ENCODE results near the gene CCDC30. TPM values are rescaled to one million over a fixed set of nuclear protein-coding genes. Genes with fewer than 3 reads are reported as not detected.
A peak's percentile ranks its signal among the peaks of the same experiment; 100 is the strongest.
"Not testable (repeated sequence)": the region's sequence is repeated elsewhere in the genome, so short reads cannot be mapped to it uniquely, and the experiment has no call there.

The CCDC30 gene
- total RNA-seq, 1 experiment from 2014 or later: 0.14 TPM

DNA sequence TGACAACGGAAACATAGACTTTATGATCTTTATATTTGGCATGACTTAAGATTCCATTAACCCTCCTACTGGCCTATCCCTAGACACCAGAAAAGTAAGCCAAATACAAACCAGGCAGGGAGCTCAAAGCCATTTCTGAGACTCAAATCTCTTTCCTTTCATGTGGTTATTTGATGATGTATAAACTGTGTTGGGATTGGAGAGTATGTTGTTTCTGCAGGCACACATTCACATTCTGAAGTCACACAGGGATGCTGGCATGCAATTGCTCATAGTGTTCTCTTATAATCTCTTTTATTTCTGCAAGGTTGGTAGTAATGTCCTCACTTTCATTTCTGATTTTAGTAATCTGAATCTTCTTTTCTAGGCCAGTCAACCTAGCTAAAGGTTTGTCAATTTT, 13.0 kb upstream of the CCDC30 start:
- DNase-seq (ENCODE audit: low spot score): no peak

GRCh38 chr1:42453386-42453785, 9.7 kb upstream of the CCDC30 start:
- DNase-seq (ENCODE audit: low spot score): no peak

DNA sequence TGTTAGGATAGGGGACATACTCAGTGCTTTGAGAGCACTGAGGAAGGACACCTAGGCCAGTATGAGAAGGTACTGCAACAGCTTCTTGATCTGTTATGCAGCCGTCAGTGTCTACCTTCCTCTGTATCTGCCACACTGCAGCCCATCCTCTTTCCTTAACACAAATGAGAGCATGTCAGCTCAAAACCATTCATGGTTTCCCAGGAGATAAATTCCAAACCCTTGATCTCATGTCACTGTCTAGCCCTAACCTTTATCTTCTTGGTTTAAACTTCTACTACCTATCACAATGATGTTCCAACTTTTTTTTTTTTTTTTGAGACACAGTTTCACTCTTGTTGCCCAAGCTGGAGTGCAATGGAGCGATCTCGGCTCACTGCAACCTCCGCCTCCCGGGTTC, 8.7 kb upstream of the CCDC30 start:
- DNase-seq (ENCODE audit: low spot score): no peak

DNA sequence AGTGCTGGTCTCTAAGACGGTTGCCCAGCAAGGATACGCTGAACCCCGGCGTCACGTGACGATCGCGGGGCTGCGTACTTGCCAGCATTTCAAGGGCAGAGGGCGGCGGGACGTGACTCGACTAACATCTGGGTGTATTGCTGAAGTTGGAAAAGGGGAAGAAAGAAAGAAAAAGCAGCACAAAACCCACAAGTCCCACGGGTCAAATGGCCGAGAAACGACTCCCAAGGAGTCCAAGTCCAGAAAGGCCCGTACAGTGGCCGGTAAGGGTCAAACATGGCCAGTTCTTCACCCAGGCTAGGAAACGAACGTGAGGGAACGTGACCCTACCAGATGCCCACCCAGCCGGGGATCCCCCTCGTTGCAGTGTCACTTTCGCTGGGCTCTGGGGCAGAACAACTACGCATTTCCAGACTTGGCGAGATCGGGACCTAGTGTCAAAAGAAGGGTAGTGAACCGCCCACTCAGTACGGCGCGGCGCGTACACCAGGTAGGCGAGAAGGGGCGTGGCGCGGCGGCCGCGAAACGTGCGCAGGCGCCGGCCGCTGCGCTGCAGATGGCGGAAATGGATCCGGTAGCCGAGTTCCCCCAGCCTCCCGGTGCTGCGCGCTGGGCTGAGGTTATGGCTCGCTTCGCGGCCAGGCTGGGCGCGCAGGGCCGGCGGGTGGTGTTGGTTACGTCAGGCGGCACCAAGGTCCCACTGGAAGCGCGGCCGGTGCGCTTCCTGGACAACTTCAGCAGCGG, 6.9 kb upstream of the CCDC30 start, which contains the start of the genes PPCS and ZMYND12:
Gene PPCS (plus strand): TSS at position 534 of the 744 bp plus-strand sequence. CDS start 23 bp downstream, at position 557.
Gene ZMYND12 (minus strand): TSS at position 13 of the 744 bp plus-strand sequence. CDS start 25 bp downstream, outside the sequence.
- DNase-seq (ENCODE audit: low spot score): peak; percentile 84

DNA sequence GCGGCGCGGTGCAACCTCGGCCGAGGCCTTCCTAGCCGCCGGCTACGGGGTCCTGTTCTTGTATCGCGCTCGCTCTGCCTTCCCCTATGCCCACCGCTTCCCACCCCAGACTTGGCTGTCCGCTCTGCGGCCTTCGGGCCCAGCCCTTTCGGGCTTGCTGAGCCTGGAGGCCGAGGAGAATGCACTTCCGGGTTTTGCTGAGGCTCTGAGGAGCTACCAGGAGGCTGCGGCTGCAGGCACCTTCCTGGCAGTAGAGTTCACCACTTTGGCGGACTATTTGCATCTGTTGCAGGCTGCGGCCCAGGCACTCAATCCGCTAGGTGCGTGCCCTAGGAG, 6.4 kb upstream of the CCDC30 start:
- DNase-seq (ENCODE audit: low spot score): peak; percentile 36

- DNase-seq (ENCODE audit: low spot score): no peak
Measured at GRCh38 chr1:42461196-42461595, 1.9 kb upstream of the CCDC30 start.

GRCh38 chr1:42463921-42464320, 835 bp downstream of the CCDC30 start:
- no peak for DNase-seq (ENCODE audit: low spot score)

- no peak for DNase-seq (ENCODE audit: low spot score)
Measured at GRCh38 chr1:42466030-42466429, 2.9 kb downstream of the CCDC30 start.

GRCh38 chr1:42469727-42470126, 6.6 kb downstream of the CCDC30 start:
- no peak for DNase-seq (ENCODE audit: low spot score)

DNA sequence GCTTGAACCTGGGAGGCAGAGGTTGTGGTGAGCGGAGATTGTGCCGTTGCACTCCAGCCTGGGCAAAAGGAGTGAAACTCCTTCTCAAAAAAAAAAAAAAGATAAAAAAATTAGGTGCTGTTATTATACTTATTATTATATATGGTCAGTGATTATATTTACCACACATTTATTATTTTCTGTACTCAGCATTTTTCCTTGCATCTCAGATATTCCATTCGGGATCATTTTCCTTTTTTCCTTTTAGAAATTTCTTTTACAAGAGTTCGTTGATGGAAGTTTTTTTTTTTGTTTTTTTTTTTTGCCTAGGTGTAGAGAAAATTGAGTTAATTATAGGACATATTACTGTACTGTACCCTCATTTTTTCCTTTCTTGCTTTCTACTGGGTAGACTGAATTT, 13.5 kb downstream of the CCDC30 start:
- no peak for DNase-seq (ENCODE audit: low spot score)

GRCh38 chr1:42477354-42477753, 14.3 kb downstream of the CCDC30 start:
- DNase-seq (ENCODE audit: low spot score): not testable (repeated sequence)

DNA sequence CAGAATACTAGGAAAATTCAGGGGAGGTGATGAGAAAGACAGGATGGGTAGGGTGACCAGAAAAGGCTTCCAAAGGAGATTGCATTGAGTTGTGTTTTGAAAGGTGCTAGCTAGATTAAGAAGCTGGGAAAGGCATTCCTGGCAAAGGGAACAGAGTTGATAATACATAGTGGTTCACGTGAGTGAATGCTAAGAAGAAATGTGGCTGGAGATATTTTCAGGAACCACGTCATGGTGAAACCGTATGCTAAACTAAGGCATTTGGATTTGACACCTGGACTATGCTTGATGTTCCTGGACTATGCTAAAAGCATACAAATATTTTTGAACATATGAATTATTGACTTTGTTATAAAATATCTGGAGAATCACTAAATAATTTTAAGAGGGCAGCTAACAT, 14.7 kb downstream of the CCDC30 start:
- no peak for DNase-seq (ENCODE audit: low spot score)

GRCh38 chr1:42479621-42480020, 16.5 kb downstream of the CCDC30 start:
- DNase-seq (ENCODE audit: low spot score): peak; percentile 45

DNA sequence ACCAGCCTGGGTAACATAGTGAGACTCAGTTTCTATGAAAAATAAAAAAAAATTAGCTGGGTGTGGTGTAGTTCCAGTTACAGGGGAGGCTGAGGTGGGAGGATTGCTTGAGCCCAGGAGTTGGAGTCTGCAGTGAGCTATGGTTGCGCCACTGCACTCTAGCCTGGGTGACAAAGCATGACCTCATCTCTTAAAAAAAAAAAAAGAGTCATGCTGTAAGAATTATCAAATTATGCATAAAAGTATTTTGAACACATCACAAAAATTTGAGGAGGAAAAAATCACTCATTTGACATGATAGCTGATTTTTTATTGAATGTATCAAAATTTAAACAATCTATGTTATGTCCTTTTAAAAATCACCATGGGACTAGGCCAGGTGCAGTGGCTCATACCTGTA, 17.8 kb downstream of the CCDC30 start:
- DNase-seq (ENCODE audit: low spot score): no peak

GRCh38 chr1:42482635-42483153, 19.6 kb downstream of the CCDC30 start:
- DNase-seq (ENCODE audit: low spot score): no peak

GRCh38 chr1:42484382-42484781, 21.3 kb downstream of the CCDC30 start:
- DNase-seq (ENCODE audit: low spot score): peak; percentile 70

DNA sequence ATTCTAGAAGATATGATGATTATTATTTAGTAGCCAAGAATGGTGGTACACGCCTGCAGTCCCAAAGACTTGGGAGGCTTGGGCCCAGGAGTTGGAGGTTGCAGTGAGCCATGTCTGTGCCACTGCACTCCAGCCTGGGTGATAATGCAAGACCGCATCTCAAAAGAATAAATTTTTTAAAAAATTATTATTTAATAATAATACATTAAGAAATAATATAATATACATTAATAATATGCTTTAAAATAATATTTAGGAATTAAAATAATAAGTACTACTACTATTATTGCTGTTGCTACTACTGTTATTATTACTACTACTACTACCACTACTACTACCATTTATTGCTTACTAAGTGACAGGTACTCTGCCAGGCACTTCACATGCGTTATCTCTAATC, 27.2 kb downstream of the CCDC30 start:
- no peak for DNase-seq (ENCODE audit: low spot score)

DNA sequence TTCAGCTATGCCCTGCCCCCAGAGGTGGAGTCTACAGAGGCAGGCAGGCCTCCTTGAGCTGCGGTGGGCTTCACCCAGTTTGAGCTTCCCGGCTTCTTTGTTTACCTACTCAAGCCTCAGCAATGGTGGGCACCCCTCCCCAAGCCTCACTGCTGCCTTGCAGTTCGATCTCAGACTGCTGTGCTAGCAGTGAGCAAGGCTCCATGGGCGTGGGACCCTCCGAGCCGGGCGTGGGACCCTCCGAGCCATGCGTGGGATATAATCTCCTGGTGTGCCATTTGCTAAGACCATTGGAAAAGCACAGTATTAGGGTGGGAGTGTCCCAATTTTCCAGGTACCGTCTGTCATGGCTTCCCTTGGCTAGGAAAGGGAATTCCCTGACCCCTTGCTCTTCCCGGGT, 38.9 kb downstream of the CCDC30 start:
- not testable (repeated sequence) for DNase-seq (ENCODE audit: low spot score)

DNA sequence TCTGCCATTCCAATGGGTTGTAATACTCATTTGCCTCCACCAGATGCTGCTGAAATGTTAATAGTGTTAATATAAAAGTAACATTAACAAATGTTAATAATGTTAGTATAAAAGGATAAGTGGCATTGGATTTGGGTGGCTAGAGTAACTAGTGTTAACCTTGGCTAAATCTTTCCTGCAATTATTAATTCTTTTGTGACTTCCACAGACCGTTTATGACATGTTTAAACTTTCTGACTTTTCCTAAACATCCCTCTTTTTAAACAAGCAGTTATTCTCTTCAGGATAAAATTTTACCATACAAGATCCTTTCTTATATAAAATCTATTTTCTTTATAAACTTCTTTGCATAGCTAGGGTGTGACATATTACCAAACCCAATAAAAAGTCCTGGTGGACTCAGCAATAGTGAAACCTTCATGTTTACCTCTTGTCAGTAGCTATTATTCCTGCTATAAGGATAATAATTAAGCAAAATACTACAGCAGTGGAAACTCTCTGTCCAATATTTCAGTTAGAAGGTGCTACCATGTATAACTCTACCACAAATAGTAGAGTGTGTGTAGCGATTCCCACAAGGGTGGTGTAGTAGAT, 41.5 kb downstream of the CCDC30 start:
- no peak for DNase-seq (ENCODE audit: low spot score)

DNA sequence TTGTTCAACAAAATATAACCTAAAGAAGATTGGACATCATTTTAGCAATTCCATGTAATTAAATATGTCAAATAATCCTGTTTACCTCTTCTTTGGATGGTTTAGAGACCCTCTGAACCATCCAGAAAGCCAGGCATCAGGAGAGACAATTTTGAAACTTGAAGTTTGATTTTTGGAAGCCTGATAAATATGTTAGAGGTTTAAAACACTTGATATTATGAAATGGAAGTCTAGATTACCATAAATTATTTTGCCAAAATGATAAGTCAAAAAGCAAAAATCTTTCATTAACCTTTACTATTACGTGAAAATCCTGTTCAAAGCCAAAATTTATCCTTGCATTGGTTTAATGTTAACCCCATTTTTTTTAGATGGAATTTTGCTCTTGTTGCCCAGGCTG, 43.5 kb downstream of the CCDC30 start:
- no peak for DNase-seq (ENCODE audit: low spot score)

- DNase-seq (ENCODE audit: low spot score): not testable (repeated sequence)
Measured at GRCh38 chr1:42511581-42512155, 48.6 kb downstream of the CCDC30 start.

DNA sequence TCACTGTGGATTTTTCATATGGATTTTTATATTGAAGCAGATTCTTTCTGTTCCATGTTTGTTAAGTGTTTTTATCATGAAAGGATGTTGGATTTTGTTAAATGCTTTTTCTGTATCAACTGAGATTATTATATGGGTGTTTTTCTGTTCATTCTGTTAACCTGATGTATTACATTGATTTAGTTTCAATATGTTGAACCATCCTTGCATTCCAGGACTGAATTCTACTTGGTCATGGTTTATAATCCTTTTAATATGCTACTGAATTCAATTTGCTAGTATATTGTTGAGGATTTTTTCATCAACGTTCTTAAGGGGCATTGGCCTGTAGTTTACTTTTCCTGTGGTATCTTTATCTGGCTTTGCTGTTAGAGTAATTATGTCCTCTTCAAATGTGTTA, 55.8 kb downstream of the CCDC30 start:
- DNase-seq (ENCODE audit: low spot score): no peak

- DNase-seq (ENCODE audit: low spot score): no peak
Measured at GRCh38 chr1:42523171-42523570, 60.1 kb downstream of the CCDC30 start.

Data from H4 (cell line).